H1 (cell line): ENCODE data around the gene MADD. TPM values are rescaled to one million over a fixed set of nuclear protein-coding genes. Genes with fewer than 3 reads are reported as not detected.

ENCODE experiments used
- CTCF ChIA-PET: fragments of 300-600 bp; sonication (Branson Sonifier 250); formaldehyde crosslinking; loops from one replicate; lab custom pipeline; 2021; ENCODE audit not compliant: partially characterized antibody; lab: Charles Lee
- POLR2A ChIA-PET: fragments of 300-600 bp; sonication (Branson Sonifier 250); formaldehyde crosslinking; loops from one replicate; lab custom pipeline; 2021; ENCODE audit warnings: inconsistent platforms; ENCODE audit not compliant: partially characterized antibody; lab: Charles Lee
- DNase-seq, 2 experiments: peaks; one replicate each; pipeline versions ENCODE4 v3.0.0 to v3.0.0-alpha.2; 2010 to 2022; ENCODE audit warnings: low spot score in 2 of 2, low read depth in 1 of 2, mixed read lengths in 1 of 2
- FAIRE-seq: peaks from 2 replicates; lab custom pipeline; 2011; peaks lifted over from hg19 to GRCh38; lab: Jason Lieb, UNC
- H2AFZ ChIP-seq: 2 replicates; pipeline ENCODE4 v1.8.1; 2012; ENCODE audit warnings: low read length, inconsistent platforms
- H2AK5ac ChIP-seq: 2 replicates; pipeline ENCODE4 v1.6.1; 2013; ENCODE audit warnings: low read depth, low read length
- H2BK120ac ChIP-seq: replicated peaks from 2 replicates; pipeline ENCODE3; 2013; ENCODE audit warnings: low read depth, low read length, inconsistent platforms
- H2BK12ac ChIP-seq: 2 replicates; pipeline ENCODE4 v1.6.1; 2013; ENCODE audit warnings: low read depth, low read length
- H2BK15ac ChIP-seq: 2 replicates; pipeline ENCODE4 v1.6.1; 2013; ENCODE audit warnings: low read length
- H2BK20ac ChIP-seq: 2 replicates; pipeline ENCODE4 v1.6.1; 2013; ENCODE audit warnings: low read length
- H2BK5ac ChIP-seq: 2 replicates; pipeline ENCODE4 v1.6.1; 2013; ENCODE audit warnings: low read depth, low read length
- H3K14ac ChIP-seq: 2 replicates; pipeline ENCODE4 v1.6.1; 2013; ENCODE audit warnings: inconsistent platforms; ENCODE audit not compliant: insufficient read length
- H3K18ac ChIP-seq: 2 replicates; pipeline ENCODE4 v1.6.1; 2013; ENCODE audit warnings: low read length; ENCODE audit errors: extremely low read depth
- H3K23ac ChIP-seq: 2 replicates; pipeline ENCODE4 v1.6.1; 2013; ENCODE audit warnings: inconsistent platforms; ENCODE audit not compliant: insufficient read length
- H3K23me2 ChIP-seq: 2 replicates; pipeline ENCODE4 v1.6.1; 2013; ENCODE audit warnings: low read depth, low read length
- H3K27ac ChIP-seq: 2 replicates; pipeline ENCODE4 v1.6.1; 2011; ENCODE audit warnings: low read depth, low read length, inconsistent platforms
- H3K27me3 ChIP-seq, 4 experiments: replicated peaks in 1 of 4; 1 replicate in 1 of 4; 2 replicates in 3 of 4; pipeline versions ENCODE4 v1.6.1 to v1.8.1; 2011 to 2013; ENCODE audit warnings: low read length in 3 of 4, mild to moderate bottlenecking in 3 of 4, inconsistent platforms in 2 of 4, mixed read lengths in 2 of 4, moderate library complexity in 1 of 4; ENCODE audit not compliant: control insufficient read depth in 3 of 4, insufficient read depth in 3 of 4; ENCODE audit errors: extremely low read depth in 1 of 4
- H3K36me3 ChIP-seq, 4 experiments: 2 replicates each; pipeline versions ENCODE4 v1.6.1 to v1.8.1; 2011 to 2013; ENCODE audit warnings: mild to moderate bottlenecking in 4 of 4, low read length in 3 of 4, moderate library complexity in 2 of 4, control low read depth in 1 of 4, inconsistent platforms in 1 of 4; ENCODE audit not compliant: insufficient read depth in 4 of 4, control insufficient read depth in 2 of 4
- H3K4ac ChIP-seq: replicated peaks from 2 replicates; pipeline ENCODE3; 2013; ENCODE audit warnings: low read length, low read depth, mixed read lengths, inconsistent platforms; ENCODE audit not compliant: insufficient read length
- H3K4me1 ChIP-seq, 4 experiments: replicated peaks in 1 of 4; 1 replicate in 1 of 4; 2 replicates in 3 of 4; pipeline versions ENCODE4 v1.6.1 to v1.8.1; 2011 to 2013; ENCODE audit warnings: low read length in 3 of 4, inconsistent platforms in 2 of 4, mixed read lengths in 1 of 4; ENCODE audit not compliant: insufficient read depth in 4 of 4, control insufficient read depth in 3 of 4
- H3K4me2 ChIP-seq, 2 experiments: 2 replicates each; pipeline versions ENCODE4 v1.6.1 to v1.8.1; 2011 to 2013; ENCODE audit warnings: low read depth in 2 of 2, low read length in 2 of 2, control low read depth in 1 of 2, inconsistent platforms in 1 of 2, mild to moderate bottlenecking in 1 of 2; ENCODE audit not compliant: insufficient read depth in 1 of 2
- H3K4me3 ChIP-seq, 4 experiments: fragments of 200-600, 300-600 bp in 1 of 4; sonication (generic), shearing (Covaris generic), sonication (Bioruptor Twin) in 1 of 4; 2 replicates each; pipeline versions ENCODE4 v1.5.1 to v1.8.1; 2011 to 2016; ENCODE audit warnings: low read length in 4 of 4, low read depth in 3 of 4, control low read depth in 2 of 4, inconsistent platforms in 2 of 4, mild to moderate bottlenecking in 2 of 4, mixed read lengths in 1 of 4, moderate library complexity in 1 of 4; ENCODE audit not compliant: insufficient read depth in 2 of 4; ENCODE audit errors: extremely low read depth in 1 of 4
- H3K56ac ChIP-seq: replicated peaks from 2 replicates; pipeline ENCODE3; 2013; ENCODE audit warnings: low read depth, mild to moderate bottlenecking, mixed read lengths, low read length, inconsistent platforms; ENCODE audit not compliant: insufficient read length
- H3K79me1 ChIP-seq: 2 replicates; pipeline ENCODE4 v1.6.1; 2013; ENCODE audit warnings: low read depth, low read length, control low read depth
- H3K79me2 ChIP-seq, 2 experiments: 2 replicates each; pipeline versions ENCODE4 v1.6.1 to v1.8.1; 2012 to 2013; ENCODE audit warnings: low read length in 2 of 2, mild to moderate bottlenecking in 2 of 2, inconsistent platforms in 1 of 2; ENCODE audit not compliant: insufficient read depth in 2 of 2, control insufficient read depth in 1 of 2
- H3K9ac ChIP-seq, 4 experiments: replicated peaks in 1 of 4; 1 replicate in 1 of 4; 2 replicates in 3 of 4; pipeline versions ENCODE4 v1.6.1 to v1.8.1; 2011 to 2013; ENCODE audit warnings: low read depth in 3 of 4, low read length in 3 of 4, control low read depth in 2 of 4, mild to moderate bottlenecking in 2 of 4, moderate library complexity in 2 of 4, inconsistent platforms in 1 of 4; ENCODE audit errors: extremely low read depth in 1 of 4
- H3K9me3 ChIP-seq, 2 experiments: 2 replicates each; pipeline versions ENCODE4 v1.6.1 to v1.8.1; 2012 to 2013; ENCODE audit warnings: mild to moderate bottlenecking in 2 of 2, moderate library complexity in 2 of 2, control low read depth in 1 of 2, inconsistent platforms in 1 of 2, low read depth in 1 of 2, low read length in 1 of 2, mixed read lengths in 1 of 2; ENCODE audit not compliant: insufficient read depth in 2 of 2
- H4K20me1 ChIP-seq, 2 experiments: replicated peaks in 1 of 2; 2 replicates each; pipeline versions ENCODE3 to v1.8.1; 2011 to 2013; ENCODE audit warnings: inconsistent platforms in 2 of 2, low read length in 2 of 2, mild to moderate bottlenecking in 1 of 2; ENCODE audit not compliant: insufficient read depth in 2 of 2, control insufficient read depth in 1 of 2
- H4K5ac ChIP-seq: 2 replicates; pipeline ENCODE4 v1.6.1; 2013; ENCODE audit warnings: low read length, low read depth, mixed read lengths, inconsistent platforms; ENCODE audit not compliant: insufficient read length
- H4K8ac ChIP-seq: 2 replicates; pipeline ENCODE4 v1.8.0; 2013; ENCODE audit warnings: mild to moderate bottlenecking, moderate library complexity, low read length, inconsistent platforms; ENCODE audit not compliant: insufficient read depth; ENCODE audit errors: extremely low read depth
- H4K91ac ChIP-seq: replicated peaks from 2 replicates; pipeline ENCODE3; 2013; ENCODE audit warnings: low read length, mixed read lengths, inconsistent platforms; ENCODE audit not compliant: insufficient read length
- ATF2 ChIP-seq: IDR thresholded peaks from 2 replicates; pipeline ENCODE4 v1.6.1; 2012; ENCODE audit warnings: low read length, inconsistent platforms
- BACH1 ChIP-seq: IDR thresholded peaks from 2 replicates; pipeline ENCODE4 v1.6.1; 2012; ENCODE audit warnings: low read length, improper control_type of control experiment
- CBX5 ChIP-seq: fragments of 300-800, 300-1000 bp; sonication (generic); IDR thresholded peaks from 2 replicates; pipeline ENCODE4 v1.7.1; 2016; ENCODE audit warnings: antibody characterized with exemption, low read length, low read depth
- JUN ChIP-seq: IDR thresholded peaks from 2 replicates; pipeline ENCODE4 v1.6.1; 2011; ENCODE audit warnings: low read depth, mild to moderate bottlenecking, improper control_type of control experiment, low read length
- JUND ChIP-seq: IDR thresholded peaks from 2 replicates; pipeline ENCODE4 v1.6.1; 2011; ENCODE audit warnings: mild to moderate bottlenecking, improper control_type of control experiment, low read length
- KDM1A ChIP-seq: fragments of 200-600, 300-600 bp; sonication (generic); IDR thresholded peaks from 2 replicates; pipeline ENCODE4 v1.7.1; 2016; ENCODE audit warnings: mild to moderate bottlenecking, low read length, borderline replicate concordance
- RBBP5 ChIP-seq: IDR thresholded peaks from 2 replicates; pipeline ENCODE4 v1.7.1; 2012; ENCODE audit warnings: low read depth, mild to moderate bottlenecking, inconsistent platforms, low read length, moderate library complexity, borderline replicate concordance
- RFX5 ChIP-seq: IDR thresholded peaks from 2 replicates; pipeline ENCODE4 v1.6.1; 2011; ENCODE audit warnings: low read depth, low read length, improper control_type of control experiment, borderline replicate concordance
- SIN3A ChIP-seq, 2 experiments: IDR thresholded peaks in 1 of 2; conservative IDR thresholded peaks in 1 of 2; 2 replicates each; pipeline ENCODE4 v1.6.1; 2011 to 2012; ENCODE audit warnings: low read length in 2 of 2, improper control_type of control experiment in 1 of 2, low read depth in 1 of 2, mild to moderate bottlenecking in 1 of 2
- ZNF274 ChIP-seq: IDR thresholded peaks from 2 replicates; pipeline ENCODE4 v1.7.0; 2012; ENCODE audit warnings: low read length, borderline replicate concordance; ENCODE audit errors: extremely low read depth
- WGBS, 2 experiments: shearing (Covaris generic) in 1 of 2; methylation state at CpG; one replicate each; pipeline versions ENCODE4 v1.1.6 to v1.1.7; 2013 to 2015; ENCODE audit warnings: low lambda C conversion rate in 2 of 2, mixed read lengths in 2 of 2, inconsistent platforms in 1 of 2, low coverage in 1 of 2, missing lambda C conversion rate in 1 of 2; ENCODE audit not compliant: insufficient replicate concordance in 2 of 2, insufficient coverage in 1 of 2, insufficient read length in 1 of 2; ENCODE audit errors: extremely low coverage in 1 of 2, missing lambda C conversion rate in 1 of 2; 5-methylcytosine and 5-hydroxymethylcytosine counted together
- polyA plus RNA-seq, 7 experiments: library from polyadenylated mRNA; depleted of rRNA in 3 of 7; stranded (reverse) in 5 of 7; unstranded in 2 of 7; fragments of >200 nt in 5 of 7; fragments of 200-250 nt in 2 of 7; gene quantifications; 1 replicate in 5 of 7; 2 replicates in 1 of 7; 4 replicates in 1 of 7; pipeline versions ENCODE4 v1.2.1 to v1.2.3, GENCODE V29; 2011 to 2013; ENCODE audit warnings: missing spikeins in 2 of 7, mixed read lengths in 2 of 7
- total RNA-seq: library from RNA; stranded (reverse); fragmentation: NEBNext Ultra II Directional; extraction: Animal tissue kit (Norgen Biotek cat#: 25700); gene quantifications from 2 replicates; pipeline ENCODE4 v1.2.1, GENCODE V29; 2021

Gene MADD
- total and polyA plus RNA-seq, 2 of the 8 experiments (the other 6 are each of a cell fraction or from before 2014, with no cell fraction given): 32.5 to 45.4 TPM

GRCh38 chr11:47225552-47226400 lies 44.2 kb upstream of the MADD start:
- H2BK12ac ChIP-seq: no peak overlapping the region
- no peaks in the 10 kb centered on the region for H3K79me2 ChIP-seq
- H3K9ac ChIP-seq: no peak overlapping the region
- H3K14ac ChIP-seq: no peak overlapping the region
- H3K4me1 ChIP-seq: no peaks in the 10 kb centered on the region
- 89% methylated on average over 6 of the region's 7 CpGs; no CpG with 5 or more reads in 1 of the 2 experiments for WGBS, 2 experiments
- peaks cover 0 to 2% of the 10 kb centered on the region in 2 experiments for H4K20me1 ChIP-seq
- H4K8ac ChIP-seq: no peak overlapping the region
- no peaks in the 10 kb centered on the region for H3K79me1 ChIP-seq
- FAIRE-seq: no peak
- H3K23ac ChIP-seq: no peak overlapping the region
- no peak overlapping the region for H3K4ac ChIP-seq
- H3K56ac ChIP-seq: no peak overlapping the region
- no peaks in the 10 kb centered on the region for H3K9me3 ChIP-seq
- no peaks in the 10 kb centered on the region for H3K23me2 ChIP-seq
- no peak for DNase-seq
- H2BK15ac ChIP-seq: no peak overlapping the region
- H3K18ac ChIP-seq: no peak overlapping the region
- H3K27ac ChIP-seq: no peak overlapping the region
- H2BK20ac ChIP-seq: no peak overlapping the region
- ChIA-PET CTCF (interaction anchor here (0.6 to 1.4 kb wide), 3 partner anchors 8 to 60 kb away, joined by 3 to 4 read pairs (median 4); no protein-coding TSS in a partner anchor), POLR2A (interaction anchor here (0.6 to 1.2 kb wide), 2 partner anchors 16 to 23 kb away, joined by 3 to 4 read pairs; partner anchors contain the start of gene ACP2)
- no peak overlapping the region for H3K4me2 ChIP-seq
- H4K5ac ChIP-seq: no peak overlapping the region
- no peak overlapping the region for H3K4me3 ChIP-seq
- peaks cover 5 to 46% (median 27%) of the 10 kb centered on the region in 4 experiments; a peak in 7 of 8 replicates for H3K36me3 ChIP-seq
- no peak overlapping the region for H4K91ac ChIP-seq
- no peak overlapping the region for H2BK5ac ChIP-seq
- no peak overlapping the region for H2AFZ ChIP-seq
- H3K27me3 ChIP-seq: no peaks in the 10 kb centered on the region
- no peak overlapping the region for H2BK120ac ChIP-seq
- H2AK5ac ChIP-seq: no peak overlapping the region
- TF ChIP-seq RFX5: no peak
- TF ChIP-seq RBBP5: no peak
- TF ChIP-seq JUND: no peak
- no peak for TF ChIP-seq ATF2
- no peak for TF ChIP-seq CBX5
- TF ChIP-seq JUN: no peak
- TF ChIP-seq SIN3A (conservative IDR thresholded peaks at IDR 0.05 in 1 of 2, IDR thresholded peaks at IDR 0.05 in 1 of 2; ENCODE audit: low read depth in 1 of 2, low read length in 2 of 2): no peak
- TF ChIP-seq KDM1A: no peak
- TF ChIP-seq BACH1: no peak
- no peak for TF ChIP-seq ZNF274
